HG02588 (cell line): ENCODE data around the gene PCYT2.

ENCODE experiments used
- ATAC-seq: cut with Tn5 transposase; IDR thresholded peaks from one replicate; pipeline ENCODE4 v1.9.1; 2021; ENCODE audit warnings: mild to moderate bottlenecking, moderate library complexity; ENCODE audit not compliant: unreplicated experiment

PCYT2 gene

GRCh38 chr17:81877569-81877968 lies 33.6 kb downstream of the PCYT2 start:
- ATAC-seq: no peak

- ATAC-seq: peak; percentile 49
Measured at GRCh38 chr17:81871387-81872230, 39.6 kb downstream of the PCYT2 start.

DNA sequence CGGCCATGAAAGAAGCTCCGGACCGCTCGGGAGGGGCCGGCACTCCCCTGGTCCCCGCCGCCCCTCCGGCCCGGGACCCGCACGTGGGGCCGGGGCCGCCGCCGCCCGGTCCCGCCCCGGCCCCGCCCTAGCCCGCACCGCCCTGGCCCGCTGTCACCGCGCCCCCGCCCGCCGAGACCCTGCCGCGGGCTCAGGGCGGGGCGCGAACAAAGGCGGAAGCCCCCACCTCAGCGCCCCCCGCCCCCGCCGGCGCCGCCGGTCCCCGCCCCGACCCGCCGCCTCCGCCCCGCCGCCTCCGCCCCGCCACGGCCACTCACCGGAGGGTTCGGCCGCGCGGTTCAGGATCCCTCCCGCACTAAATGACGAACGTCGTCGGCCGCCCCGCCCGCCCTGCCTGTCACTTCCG lies 40.2 kb downstream of the PCYT2 start, which contains the start of gene ARHGDIA:
TSS of gene ARHGDIA (minus strand) at position 357 of the 406 bp plus-strand sequence. CDS start 1,407 bp downstream, outside the sequence.
- peak; percentile 19 for ATAC-seq

GRCh38 chr17:81870131-81870980 lies 40.8 kb downstream of the PCYT2 start:
- peak; percentile 6 for ATAC-seq

DNA sequence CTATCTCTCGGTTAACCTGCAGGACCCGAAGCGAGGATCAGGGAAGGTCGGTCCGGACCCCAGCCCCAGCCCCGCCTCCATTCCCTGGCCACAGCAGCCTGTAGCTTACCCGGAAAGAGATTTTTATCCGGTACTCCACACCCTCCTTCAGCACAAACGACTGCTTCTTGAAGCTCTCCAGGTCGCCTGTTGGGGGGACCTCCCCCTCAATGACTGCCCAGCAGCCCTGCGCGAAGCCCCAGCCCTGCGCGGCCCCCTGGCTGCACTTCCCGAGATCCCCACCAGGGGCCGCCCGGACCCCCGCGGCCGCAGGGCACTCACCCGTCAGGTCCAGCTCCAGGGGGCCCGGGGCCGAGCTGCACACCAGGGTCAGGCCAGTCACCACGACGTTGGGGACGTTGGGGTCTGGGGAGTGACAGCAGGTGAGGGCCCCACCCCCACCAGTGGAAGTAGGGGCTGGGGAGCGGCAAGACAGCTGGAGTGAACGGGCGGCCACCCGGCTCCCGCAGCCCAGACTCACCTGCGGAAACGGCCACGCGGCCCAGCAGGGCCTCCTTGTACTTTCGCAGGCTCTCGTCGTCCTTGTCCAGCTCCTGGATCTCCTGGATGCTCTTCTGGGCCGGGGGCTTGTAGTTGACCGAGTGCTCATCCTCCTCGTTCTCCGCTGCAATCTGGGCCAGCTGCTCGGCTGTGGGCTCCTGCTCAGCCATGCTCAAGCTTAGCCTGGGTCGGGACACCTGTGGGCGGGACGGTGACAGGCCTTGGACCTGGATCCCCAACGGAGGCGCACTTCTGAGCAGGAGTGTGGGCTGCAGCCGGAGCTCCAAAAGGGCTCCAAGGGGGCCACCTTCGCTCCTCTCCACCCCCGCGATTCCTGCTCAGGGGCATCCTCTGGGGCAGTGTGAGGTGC lies 41.7 kb downstream of the PCYT2 start:
- ATAC-seq: no peak

DNA sequence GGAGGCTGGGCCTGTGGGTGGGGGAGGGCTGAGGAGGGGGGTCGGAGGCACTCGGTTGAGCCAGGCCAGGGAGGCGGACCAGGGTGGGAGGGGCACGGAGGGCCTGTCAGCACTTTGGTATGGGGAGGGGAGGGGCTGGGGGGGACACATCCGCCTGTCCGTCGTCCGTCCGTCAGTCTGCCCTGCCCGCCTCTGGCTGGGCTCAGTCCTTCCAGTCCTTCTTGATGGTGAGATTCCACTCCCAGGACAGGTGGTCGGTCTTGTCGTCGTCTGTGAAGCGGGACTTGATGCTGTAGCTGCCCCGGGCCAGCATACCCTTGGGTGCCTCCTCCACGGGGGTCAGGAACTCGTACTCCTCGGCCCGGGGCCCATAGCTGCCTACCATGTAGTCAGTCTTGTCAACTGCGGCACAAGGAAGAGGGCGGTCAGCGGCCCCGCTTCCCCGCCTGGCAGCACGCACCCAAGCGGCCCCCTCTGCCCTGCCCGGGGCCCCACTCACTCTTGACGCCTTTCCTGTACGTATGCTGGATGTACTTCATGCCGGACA lies 42.5 kb downstream of the PCYT2 start:
- no peak for ATAC-seq

DNA sequence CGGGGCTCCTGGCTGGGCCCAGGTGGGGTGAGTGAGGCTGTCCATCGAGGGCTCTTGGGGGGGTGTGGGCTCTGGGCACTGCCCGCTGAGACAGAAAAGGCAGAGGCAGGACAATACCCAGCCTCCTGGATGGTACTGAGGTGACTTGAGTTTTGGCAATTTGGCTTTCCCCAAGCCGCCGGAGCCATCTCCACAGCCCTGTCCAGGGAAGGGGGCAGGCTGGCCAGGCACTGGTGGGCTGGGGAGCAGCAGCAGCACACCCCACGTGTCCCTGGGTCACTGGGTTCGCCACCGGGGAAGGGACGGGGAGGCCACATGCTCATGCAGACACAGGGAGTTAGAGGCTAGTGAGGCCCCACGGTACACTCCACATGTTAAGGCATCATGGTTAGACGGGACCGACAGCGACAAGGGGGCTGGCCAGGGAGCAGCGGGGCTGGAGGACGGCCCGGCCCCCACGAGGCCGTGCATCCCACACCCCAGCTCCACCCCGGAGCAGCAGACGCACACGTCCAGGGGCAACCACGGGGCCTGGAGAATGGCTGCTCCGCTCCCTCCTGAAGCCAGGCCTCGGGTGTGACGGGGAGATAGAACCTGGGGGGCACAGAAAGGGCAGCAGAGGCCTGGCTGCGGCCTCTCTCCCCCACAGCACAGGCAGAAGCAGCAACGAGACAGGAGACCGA lies 43.1 kb downstream of the PCYT2 start:
- no peak for ATAC-seq

DNA sequence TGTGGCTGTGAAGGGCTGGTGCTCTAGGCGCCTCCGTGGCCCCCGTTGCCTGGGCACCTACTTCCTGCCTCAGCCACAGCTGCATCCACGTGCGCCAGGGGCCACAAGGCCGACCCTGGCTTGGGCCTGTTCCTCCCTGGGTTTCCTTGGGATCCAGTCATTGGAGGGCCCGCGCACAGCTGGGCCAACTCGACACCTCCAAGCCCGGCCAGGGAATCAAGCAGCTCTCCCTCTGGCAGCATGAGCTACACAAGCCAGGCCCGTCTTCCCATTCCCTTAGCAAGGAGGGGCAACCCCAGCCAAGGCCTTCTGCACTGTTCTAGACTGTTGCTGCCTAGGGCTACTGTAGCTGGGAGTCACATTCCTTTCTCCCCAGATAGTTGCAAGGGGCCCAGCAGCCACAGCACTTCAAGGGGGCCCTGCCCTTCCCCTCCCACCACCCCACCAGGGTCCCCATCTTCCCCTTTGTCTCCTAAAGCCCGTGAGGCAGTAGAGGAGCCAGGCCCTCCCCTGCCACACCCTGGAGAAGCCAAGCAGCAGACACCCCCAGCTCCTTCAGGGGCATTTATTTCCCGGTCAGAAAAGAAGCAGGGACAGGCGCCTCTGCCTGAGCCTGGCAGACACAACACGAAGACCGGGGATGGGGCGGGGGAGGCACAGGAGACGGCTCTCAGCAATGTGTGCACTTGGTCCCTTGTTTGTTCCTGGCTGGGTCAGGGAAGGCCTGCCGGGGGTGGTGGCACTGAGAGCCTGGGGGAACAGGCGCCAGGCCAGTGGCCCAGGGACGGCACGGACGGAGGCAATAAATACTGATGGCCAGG lies 43.8 kb downstream of the PCYT2 start:
- no peak for ATAC-seq

DNA sequence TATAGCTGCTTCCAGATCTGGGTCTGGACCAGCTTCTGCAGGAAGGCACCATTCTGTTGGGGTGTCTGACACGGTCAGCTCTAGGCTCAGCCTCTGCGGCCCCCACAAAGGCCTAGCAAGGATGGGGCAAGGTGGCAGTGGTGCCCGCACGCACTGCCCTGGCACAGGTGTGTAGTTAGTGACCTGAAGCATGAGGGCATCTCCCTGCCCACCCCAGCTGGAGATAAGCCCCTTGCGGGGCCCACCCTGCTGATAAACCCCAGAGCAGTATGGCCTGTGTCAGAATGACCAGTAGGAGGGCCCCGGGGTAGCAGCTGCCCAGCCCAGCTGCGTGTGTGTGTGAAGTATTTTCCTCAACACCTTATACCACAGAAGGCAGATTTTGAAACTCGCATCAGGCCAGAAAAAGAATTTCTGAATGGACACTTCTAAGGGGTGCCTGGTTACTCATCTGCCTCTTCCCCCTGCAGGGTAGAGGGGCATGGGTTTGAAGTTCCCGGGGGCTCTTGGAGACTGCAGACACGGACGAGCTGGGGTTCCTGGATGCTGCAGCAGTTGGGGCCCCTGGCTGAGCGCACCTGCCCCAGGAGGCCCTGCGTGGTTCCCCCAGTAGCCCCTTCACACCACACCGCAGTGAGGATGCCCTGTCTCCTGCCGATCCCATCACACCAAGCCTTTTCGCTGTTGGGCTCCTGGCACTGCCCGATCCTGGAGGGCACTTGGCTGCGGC lies 44.6 kb downstream of the PCYT2 start:
- ATAC-seq: no peak

- ATAC-seq: no peak
Measured at GRCh38 chr17:81865733-81866439, 45.3 kb downstream of the PCYT2 start.

DNA sequence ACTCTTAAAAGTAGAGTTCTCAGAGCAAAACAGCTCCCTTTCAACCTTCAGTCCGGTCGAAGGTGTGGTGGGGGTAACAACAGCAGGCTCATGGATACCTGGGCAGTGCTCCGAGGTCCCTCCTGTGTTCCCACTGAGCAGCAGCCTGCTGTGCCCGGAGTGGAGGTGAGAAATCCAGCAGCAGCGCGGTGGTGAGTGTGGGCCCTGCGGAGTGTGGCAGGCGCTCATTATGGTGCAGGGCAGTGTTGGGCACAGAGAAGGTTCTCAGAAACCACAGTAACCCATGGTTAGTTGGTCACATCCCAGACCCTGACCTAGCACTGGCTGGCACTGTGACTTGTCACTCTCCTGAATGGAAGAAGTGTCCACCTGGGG lies 45.9 kb downstream of the PCYT2 start:
- ATAC-seq: no peak

DNA sequence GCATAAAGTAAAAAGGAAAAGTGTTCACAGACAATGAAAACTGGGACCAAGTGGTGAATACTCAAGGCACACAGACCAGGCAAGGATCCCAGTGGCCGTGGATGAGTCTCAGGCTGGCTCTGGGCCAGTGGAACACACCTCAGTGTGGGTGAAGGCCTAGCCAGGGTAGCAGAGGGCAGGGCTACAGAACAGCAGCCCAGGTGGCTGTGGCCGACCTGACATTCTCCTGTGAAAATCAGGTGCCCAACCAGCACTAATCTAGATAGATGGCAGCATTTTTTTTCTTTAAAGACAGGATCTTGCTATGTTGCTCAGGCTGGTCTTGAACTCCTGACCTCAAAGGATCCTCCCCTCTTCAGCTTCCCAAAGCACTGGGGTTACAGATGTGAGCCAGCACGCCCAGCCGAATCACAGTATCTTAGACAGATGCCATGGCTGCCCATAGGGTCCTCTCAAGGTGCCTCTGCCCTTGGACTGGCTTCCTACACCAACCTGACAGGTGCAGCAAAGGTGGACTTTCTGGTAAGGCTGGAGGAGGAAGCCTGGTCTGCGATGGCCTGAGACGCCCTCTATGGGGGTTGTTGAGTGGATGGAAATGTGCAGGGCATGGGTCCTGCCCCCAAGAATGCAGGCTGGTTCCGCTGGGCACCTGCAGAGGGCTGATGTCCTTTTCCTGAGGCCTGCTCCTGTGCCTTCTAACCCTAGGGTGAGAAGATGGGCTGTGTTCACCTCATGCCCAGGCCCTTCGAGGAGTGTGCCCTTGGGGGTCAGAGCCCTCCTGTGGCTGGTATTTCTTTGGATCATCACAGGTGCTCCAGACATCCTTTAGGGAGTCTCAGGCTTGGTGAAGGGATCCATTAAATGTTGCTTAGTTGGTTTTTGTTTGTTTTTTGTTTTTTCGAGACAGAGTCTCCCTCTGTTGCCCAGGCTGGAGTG lies 47.1 kb downstream of the PCYT2 start:
- ATAC-seq: no peak

- no peak for ATAC-seq
Measured at GRCh38 chr17:81863123-81863675, 48.0 kb downstream of the PCYT2 start.

DNA sequence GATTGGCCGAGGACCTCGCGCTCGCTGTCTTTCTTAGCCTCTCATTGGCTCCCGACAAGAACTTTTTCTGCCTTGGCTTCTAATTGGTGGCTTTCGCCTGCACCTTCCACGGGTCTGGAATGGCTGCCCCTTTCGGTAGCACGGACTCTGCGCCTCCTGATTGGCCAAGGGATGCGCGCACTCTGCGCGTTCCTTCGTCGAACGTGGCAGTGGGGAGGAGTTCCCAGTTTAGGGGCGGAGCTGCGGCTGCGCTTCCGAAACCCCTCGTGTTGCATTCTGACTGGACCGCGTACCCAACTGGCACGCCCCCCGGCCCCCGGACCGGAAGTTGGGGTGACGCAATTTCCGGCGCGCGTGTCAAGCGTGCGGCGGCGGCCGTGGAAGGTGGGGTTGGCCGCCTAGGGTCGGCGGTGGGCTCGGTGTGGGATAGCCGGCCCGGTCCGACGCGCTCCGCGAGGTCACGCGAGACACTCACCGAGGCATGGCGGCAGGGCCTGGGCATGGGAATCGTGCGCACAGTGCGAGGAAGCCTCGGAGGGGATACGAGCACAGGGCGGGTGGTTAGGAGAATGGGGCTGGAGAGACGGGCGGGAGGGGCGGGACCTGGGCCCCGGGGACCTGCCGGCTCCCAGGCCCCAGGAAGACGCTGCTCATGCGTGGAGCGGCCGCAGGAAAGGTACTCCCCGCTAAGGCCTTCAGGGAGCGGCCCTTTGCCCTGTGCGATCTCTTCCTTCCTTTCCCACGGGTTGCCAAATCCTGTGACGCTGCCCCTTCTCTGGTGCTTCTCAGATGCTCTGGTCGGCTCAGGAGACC lies 50.2 kb downstream of the PCYT2 start:
- peak; percentile 75 for ATAC-seq

DNA sequence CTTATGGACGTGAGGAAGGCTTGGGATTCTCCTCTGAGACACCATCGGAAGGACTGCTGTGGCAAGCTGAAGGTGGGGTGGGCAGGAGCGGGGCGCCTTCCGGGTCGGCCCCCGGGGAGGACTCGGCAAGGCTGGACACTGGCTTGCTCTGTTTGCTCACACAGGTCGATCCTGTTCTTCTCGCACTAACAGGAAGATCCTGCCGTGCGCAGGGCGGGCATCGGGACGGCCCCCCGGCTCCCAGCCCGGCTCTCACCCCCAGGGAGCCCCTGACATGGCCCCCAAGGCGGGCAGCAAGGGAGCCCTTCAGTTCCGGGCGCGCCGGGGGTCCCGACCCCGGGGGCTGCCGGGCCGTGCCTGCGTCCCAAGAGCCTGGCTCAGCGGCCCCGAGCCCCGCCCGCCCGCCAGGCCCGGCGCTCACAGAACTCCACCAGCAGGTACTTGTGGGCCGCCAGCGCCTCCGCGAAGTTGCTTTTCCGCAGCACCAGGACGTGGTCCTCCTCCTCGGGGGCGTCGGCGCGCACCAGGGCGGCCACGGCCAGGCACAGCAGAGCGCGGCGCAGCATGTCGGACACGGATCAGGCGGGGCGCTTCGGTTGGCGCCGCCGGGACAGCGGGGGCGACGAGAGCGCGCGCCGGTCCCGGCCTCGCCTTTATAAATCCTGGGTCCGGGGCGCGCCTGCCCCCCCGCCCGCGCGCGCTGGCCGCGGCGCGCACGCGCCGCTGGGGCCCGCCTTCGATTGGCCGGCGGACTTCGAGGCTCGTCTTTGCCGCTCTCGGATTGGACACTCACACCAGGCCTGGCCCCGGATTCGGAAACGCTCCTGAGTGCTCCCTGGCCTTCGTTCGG lies 51.1 kb downstream of the PCYT2 start, which contains the start of gene P4HB:
TSS of gene P4HB (minus strand) at position 630 of the 850 bp plus-strand sequence. CDS start at position 566, 64 bp downstream.
- peak; percentile 75 for ATAC-seq
